Liver (tissue), 9 donors: Measurements from ENCODE around the gene DUSP7. TPM values are rescaled to one million over a fixed set of nuclear protein-coding genes. Genes with fewer than 3 reads are reported as not detected.

Source experiments
- DNase-seq: peaks from one replicate; pipeline ENCODE4 v3.0.0-alpha.2; 2017; ENCODE audit warnings: low spot score
- H3K27ac ChIP-seq, 2 donors: one replicate each; pipeline ENCODE4 v1.7.0; 2013; ENCODE audit warnings: inconsistent platforms in 2 of 2, low read length in 2 of 2, control low read depth in 1 of 2, low read depth in 1 of 2, mild to moderate bottlenecking in 1 of 2
- H3K27me3 ChIP-seq, 4 donors: one replicate each; pipeline versions ENCODE4 v1.6.1 to v1.7.0; 2013; ENCODE audit warnings: low read length in 3 of 4, inconsistent platforms in 1 of 4, mild to moderate bottlenecking in 1 of 4, moderate library complexity in 1 of 4; ENCODE audit not compliant: control insufficient read depth in 4 of 4, insufficient read depth in 4 of 4
- H3K36me3 ChIP-seq, 4 donors: one replicate each; pipeline versions ENCODE4 v1.6.1 to v1.7.0; 2013; ENCODE audit warnings: low read length in 3 of 4, mild to moderate bottlenecking in 3 of 4, low read depth in 1 of 4, moderate library complexity in 1 of 4; ENCODE audit not compliant: control insufficient read depth in 4 of 4, insufficient read depth in 3 of 4
- H3K4me1 ChIP-seq, 4 donors: one replicate each; pipeline versions ENCODE4 v1.6.1 to v1.7.0; 2013; ENCODE audit warnings: low read length in 3 of 4, mild to moderate bottlenecking in 3 of 4, moderate library complexity in 1 of 4; ENCODE audit not compliant: control insufficient read depth in 4 of 4, insufficient read depth in 4 of 4
- H3K4me3 ChIP-seq, 3 donors: one replicate each; pipeline versions ENCODE4 v1.6.1 to v1.7.0; 2013; ENCODE audit warnings: low read length in 3 of 3, control low read depth in 1 of 3, low read depth in 1 of 3, mild to moderate bottlenecking in 1 of 3
- H3K9ac ChIP-seq, 2 donors: one replicate each; pipeline ENCODE4 v1.7.0; 2013; ENCODE audit warnings: low read length in 2 of 2, mild to moderate bottlenecking in 2 of 2, moderate library complexity in 2 of 2, control low read depth in 1 of 2, low read depth in 1 of 2
- H3K9me3 ChIP-seq, 4 donors: one replicate each; pipeline versions ENCODE4 v1.6.1 to v1.7.0; 2013; ENCODE audit warnings: low read length in 3 of 4; ENCODE audit not compliant: control insufficient read depth in 4 of 4
- EGR1 ChIP-seq, 2 donors: IDR thresholded peaks; 2 replicates each; pipeline ENCODE4 v1.6.1; 2016 to 2018; ENCODE audit warnings: antibody characterized with exemption in 2 of 2, low read depth in 2 of 2
- GABPA ChIP-seq, 2 donors: IDR thresholded peaks in 1 of 2; conservative IDR thresholded peaks in 1 of 2; 2 replicates each; pipeline ENCODE4 v1.6.1; 2016; ENCODE audit warnings: antibody characterized with exemption in 2 of 2, mild to moderate bottlenecking in 1 of 2, moderate library complexity in 1 of 2
- HNF4A ChIP-seq, 2 donors: conservative IDR thresholded peaks; 2 replicates each; pipeline ENCODE4 v1.6.1; 2016; ENCODE audit warnings: antibody characterized with exemption in 2 of 2, mild to moderate bottlenecking in 2 of 2
- HNF4G ChIP-seq: IDR thresholded peaks from 2 replicates; pipeline ENCODE4 v1.6.1; 2016; ENCODE audit warnings: antibody characterized with exemption
- JUND ChIP-seq, 2 donors: IDR thresholded peaks; 2 replicates each; pipeline ENCODE4 v1.6.1; 2016; ENCODE audit warnings: antibody characterized with exemption in 2 of 2
- NR2F2 ChIP-seq: IDR thresholded peaks from 2 replicates; pipeline ENCODE4 v1.6.1; 2016; ENCODE audit warnings: antibody characterized with exemption
- RXRA ChIP-seq, 2 donors: IDR thresholded peaks; 2 replicates each; pipeline ENCODE4 v1.6.1; 2017 to 2018; ENCODE audit warnings: antibody characterized with exemption in 2 of 2, mild to moderate bottlenecking in 1 of 2
- SP1 ChIP-seq: IDR thresholded peaks from 2 replicates; pipeline ENCODE4 v1.6.1; 2018; ENCODE audit warnings: antibody characterized with exemption, mild to moderate bottlenecking
- WGBS: extraction: QIAGEN DNeasy Blood & Tissue Kit; methylation state at CpG from one replicate; pipeline ENCODE4 v1.1.7; 2013; 5-methylcytosine and 5-hydroxymethylcytosine counted together
- polyA plus RNA-seq, 2 donors: library from polyadenylated mRNA; stranded (reverse) in 1 of 2; unstranded in 1 of 2; fragments of 200-250 nt in 1 of 2; fragments of >200 nt in 1 of 2; fragmentation: Nextera tagmentation in 1 of 2; extraction: Ambion mirVana in 1 of 2; gene quantifications; one replicate each; pipeline versions ENCODE4 v1.2.1 to v1.2.3, GENCODE V29; 2013 to 2015
- total RNA-seq, 2 donors: library from RNA; depleted of rRNA; stranded (reverse); fragments of >200 nt; gene quantifications; one replicate each; pipeline ENCODE4 v1.2.3, GENCODE V29; 2014
- TF ChIP-seq, protein P1 (sequence below): IDR thresholded peaks from 2 replicates; pipeline ENCODE4 v1.6.1; 2016; ENCODE audit warnings: antibody characterized with exemption
- TF ChIP-seq, protein P2 (sequence below): IDR thresholded peaks from 2 replicates; pipeline ENCODE4 v1.6.1; 2016; ENCODE audit warnings: antibody characterized with exemption
- donor health status: healthy.
- donor health status: healthy.
- donor health status: healthy.
- donor health status: healthy.
- donor health status: healthy.

Gene DUSP7
- total and polyA plus RNA-seq, 4 donors = 1.5 to 5.0 (median 3.7) TPM

DNA sequence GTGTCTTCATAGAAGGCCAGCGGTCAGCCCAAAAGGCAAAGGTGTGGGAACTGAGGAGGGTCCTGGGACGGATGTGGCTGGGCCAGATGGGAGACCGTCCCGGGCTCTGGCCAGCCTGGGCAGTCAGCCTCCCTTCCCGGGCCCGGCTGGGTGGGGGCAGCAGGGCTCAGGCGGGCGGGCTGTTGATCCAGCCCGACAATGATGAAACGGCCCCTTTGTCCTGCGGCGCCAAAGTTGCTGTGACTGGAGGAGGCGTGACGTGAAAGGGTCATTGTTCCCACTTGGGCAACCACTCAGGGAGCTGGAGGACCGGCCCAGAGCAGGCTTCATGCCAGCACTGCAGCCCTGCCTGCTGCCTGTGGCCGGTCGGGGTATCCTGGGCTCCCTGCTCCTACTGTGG lies 16.5 kb downstream of the DUSP7 start:
- no peak overlapping the region for H3K27ac ChIP-seq
- peaks cover 0 to 4% (median 2%) of the 10 kb centered on the region in 4 donors for H3K4me1 ChIP-seq
- no peaks in the 10 kb centered on the region for H3K36me3 ChIP-seq
- TF ChIP-seq HNF4A (conservative IDR thresholded peaks at IDR 0.05) = peak; percentile 67 to 79
- no peak for TF ChIP-seq JUND (IDR thresholded peaks at IDR 0.05)
- peak; percentile 67 to 73 for TF ChIP-seq RXRA (IDR thresholded peaks at IDR 0.05)
- peak; percentile 32 for TF ChIP-seq SP1
- TF ChIP-seq, protein P1, sequence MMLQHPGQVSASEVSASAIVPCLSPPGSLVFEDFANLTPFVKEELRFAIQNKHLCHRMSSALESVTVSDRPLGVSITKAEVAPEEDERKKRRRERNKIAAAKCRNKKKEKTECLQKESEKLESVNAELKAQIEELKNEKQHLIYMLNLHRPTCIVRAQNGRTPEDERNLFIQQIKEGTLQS = peak; percentile 67
- no peaks in the 10 kb centered on the region for H3K9me3 ChIP-seq
- 38% methylated on average over 17 of the region's 17 CpGs for WGBS
- no peak overlapping the region for H3K4me3 ChIP-seq
- H3K9ac ChIP-seq = no peak overlapping the region
- H3K27me3 ChIP-seq = no peaks in the 10 kb centered on the region
- DNase-seq = no peak

DNA sequence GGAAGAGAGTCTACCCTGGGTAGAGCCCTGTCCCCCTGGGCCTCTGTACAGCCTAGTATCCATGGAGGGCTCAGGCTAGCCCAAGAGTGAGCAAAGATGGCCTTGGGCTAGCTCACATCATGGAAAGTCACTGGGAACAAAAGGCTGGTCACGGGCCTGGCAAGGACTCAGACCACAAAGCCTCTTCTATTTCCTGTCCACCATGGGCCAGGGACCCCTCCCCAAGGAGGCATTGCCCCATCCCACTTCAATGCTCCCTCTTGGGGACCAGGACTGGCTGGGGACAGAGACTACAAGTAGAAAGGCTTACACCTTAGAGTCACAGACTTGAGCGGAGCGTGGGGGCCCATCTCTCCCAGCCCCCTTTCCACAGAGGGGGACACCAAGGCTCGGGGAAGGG lies 16.9 kb downstream of the DUSP7 start:
- WGBS = 89% methylated on average over 4 of the region's 4 CpGs
- Histone ChIP-seq H3K36me3 (no peaks in the 10 kb centered on the region), H3K27ac (no peak overlapping the region), H3K9me3 (no peaks in the 10 kb centered on the region), H3K4me1 (peaks cover 0 to 5% (median 2%) of the 10 kb centered on the region in 4 donors), H3K27me3 (no peaks in the 10 kb centered on the region), H3K9ac (no peak overlapping the region), H3K4me3 (no peak overlapping the region)
- DNase-seq = no peak
- TF ChIP-seq NR2F2 = no peak

DNA sequence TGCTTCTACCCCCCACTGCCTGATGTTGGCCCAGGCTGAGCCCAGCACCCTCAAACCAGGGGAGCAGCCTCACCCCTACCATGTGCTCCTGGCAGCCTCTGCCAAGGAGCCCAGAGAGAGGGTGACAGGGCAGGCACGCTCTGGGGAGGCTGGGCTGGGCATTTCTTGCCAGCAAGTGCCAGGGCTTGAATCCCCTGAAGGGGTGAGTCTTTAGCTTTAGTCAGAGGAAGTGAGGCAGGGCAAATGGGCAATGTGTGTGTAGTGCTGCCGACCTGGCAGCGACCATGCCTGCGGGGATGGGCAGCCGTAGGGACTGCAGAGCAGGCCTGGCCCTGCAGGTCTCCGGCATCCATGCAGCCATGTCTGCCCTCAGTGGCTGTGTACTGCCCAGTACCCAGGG lies 18.1 kb downstream of the DUSP7 start:
- WGBS = 97% methylated on average over 6 of the region's 6 CpGs
- Histone ChIP-seq H3K9ac (no peak overlapping the region), H3K27me3 (no peaks in the 10 kb centered on the region), H3K27ac (no peak overlapping the region), H3K36me3 (no peaks in the 10 kb centered on the region), H3K4me1 (peaks cover 0 to 11% (median 4%) of the 10 kb centered on the region in 4 donors), H3K4me3 (no peak overlapping the region), H3K9me3 (no peaks in the 10 kb centered on the region)
- TF ChIP-seq EGR1 (IDR thresholded peaks at IDR 0.05; ENCODE audit: low read depth in 2 of 2) (no peak), NR2F2 (no peak), RXRA (IDR thresholded peaks at IDR 0.05) (no peak), SP1 (no peak), JUND (IDR thresholded peaks at IDR 0.05) (no peak)
- TF ChIP-seq, protein P2, sequence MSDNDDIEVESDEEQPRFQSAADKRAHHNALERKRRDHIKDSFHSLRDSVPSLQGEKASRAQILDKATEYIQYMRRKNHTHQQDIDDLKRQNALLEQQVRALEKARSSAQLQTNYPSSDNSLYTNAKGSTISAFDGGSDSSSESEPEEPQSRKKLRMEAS = no peak
- DNase-seq = no peak

DNA sequence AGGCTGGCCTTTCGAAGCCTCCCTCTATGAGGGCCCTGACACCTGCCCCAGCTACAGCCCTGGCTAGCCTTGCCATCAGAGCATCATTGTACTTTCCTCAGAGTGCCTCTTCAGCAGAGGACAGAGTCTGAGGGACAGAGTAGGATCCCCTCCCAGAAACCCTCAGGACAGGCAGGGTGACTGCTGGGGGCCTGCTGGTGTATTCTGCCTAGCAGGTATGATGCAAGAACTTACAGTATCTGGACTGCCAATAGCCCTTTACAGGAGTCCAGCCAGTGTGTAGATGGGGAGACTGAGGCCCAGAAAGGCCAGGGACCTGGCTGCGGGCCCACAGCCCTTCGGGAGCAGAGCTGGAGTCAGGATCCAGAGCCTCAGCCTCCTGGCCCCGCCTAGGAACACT lies 19.1 kb downstream of the DUSP7 start:
- TF ChIP-seq GABPA (IDR thresholded peaks at IDR 0.05 in 1 of 2, conservative IDR thresholded peaks at IDR 0.05 in 1 of 2) = no peak
- TF ChIP-seq, protein P1 = no peak
- no peak for TF ChIP-seq HNF4G
- no peak for TF ChIP-seq HNF4A (conservative IDR thresholded peaks at IDR 0.05)
- Histone ChIP-seq H3K9ac (no peak overlapping the region), H3K36me3 (no peaks in the 10 kb centered on the region), H3K27ac (no peak overlapping the region), H3K9me3 (no peaks in the 10 kb centered on the region), H3K4me1 (peaks cover 0 to 11% (median 4%) of the 10 kb centered on the region in 4 donors), H3K4me3 (no peak overlapping the region), H3K27me3 (no peaks in the 10 kb centered on the region)
- 94% methylated on average over 4 of the region's 4 CpGs for WGBS
- no peak for DNase-seq
